Ovary (tissue), 9 donors: ENCODE results near the gene FAF2. TPM values are rescaled to one million over a fixed set of nuclear protein-coding genes. Genes with fewer than 3 reads are reported as not detected.

Experiments used
- polyA plus RNA-seq, 2 donors: library from polyadenylated mRNA; stranded (reverse); fragments of 200-250 nt in 1 of 2; fragments of 350-450 nt in 1 of 2; fragmentation: Illumina TruSeq in 1 of 2; extraction: RNeasy Lipid Tissue Mini Kit (QIAGEN cat#74804) in 1 of 2; gene quantifications; one replicate each; pipeline ENCODE4 v1.2.3, GENCODE V29; 2013 to 2014
- small RNA-seq: library from RNA; depleted of rRNA; stranded (forward); fragments of <200 nt; gene quantifications from one replicate; pipeline ENCODE3, GENCODE V24; 2016
- total RNA-seq, 7 donors: library from RNA; depleted of rRNA in 2 of 7; stranded (reverse); fragments of >200 nt in 2 of 7; fragmentation: NEBNext Ultra II Directional in 3 of 7; extraction: Animal tissue kit (Norgen Biotek cat#: 25700) in 3 of 7; gene quantifications; one replicate each; pipeline versions ENCODE4 v1.1.0 to v1.2.4, GENCODE V29; 2016 to 2023
- donor health status: DM: no; HTN: no; CAD: no; lungs with moderate emphysema.
- donor health status: DM: no; HTN: no; CAD: no.
- donor health status: Bipolar disorder and iron deficiency.
- donor health status: DM: yes; HTN: yes; CAD: no.
- donor health status: DM: no; HTN: no; CAD: no.
- donor health status: DM: yes; HTN: yes; CAD: no.

FAF2 gene
- total and polyA plus RNA-seq, 9 donors: 17.2 to 46.7 (median 34.4) TPM

Small RNA genes lying within 50 kb of the gene (small RNA-seq; reads per million reads assigned to genes)
- gene AC010297.1: not detected
- gene RF00019: not detected
- gene RN7SL684P: not detected

Other genes with a start within 250 kb of the FAF2 start
- 100 to 1,000 TPM in 2 of 7 donors, 10 to 100 TPM in 5; 50.9 to 114 (median 76.3) TPM for gene SIMC1, start 210.0 kb upstream of the FAF2 start, total RNA-seq
- 100 to 1,000 TPM in 1 of 2 donors, 10 to 100 TPM in 1; 39.0 to 104 TPM for gene SIMC1, start 210.0 kb upstream of the FAF2 start, polyA plus RNA-seq
- gene KIAA1191, start 86.6 kb upstream of the FAF2 start, total RNA-seq: 100 to 1,000 TPM in 6 of 7 donors, 10 to 100 TPM in 1; 95.3 to 149 (median 116) TPM
- 100 to 1,000 TPM in 1 of 2 donors, 10 to 100 TPM in 1; 87.5 to 166 TPM for gene KIAA1191, start 86.6 kb upstream of the FAF2 start, polyA plus RNA-seq
- gene ARL10, start 82.9 kb upstream of the FAF2 start, total RNA-seq: 10 to 100 TPM in 5 of 7 donors, 1 to 10 TPM in 2; 4.0 to 26.7 (median 19.1) TPM
- 1 to 10 TPM; 8.4 TPM for gene ARL10, start 82.9 kb upstream of the FAF2 start, polyA plus RNA-seq
- gene NOP16, start 59.8 kb upstream of the FAF2 start, total RNA-seq: 10 to 100 TPM in 6 of 7 donors, 1 to 10 TPM in 1; 8.9 to 27.0 (median 17.9) TPM
- gene NOP16, start 59.8 kb upstream of the FAF2 start, polyA plus RNA-seq: 10 to 100 TPM; 11.1 to 12.1 TPM
- gene HIGD2A, start 59.6 kb upstream of the FAF2 start, total RNA-seq: 100 to 1,000 TPM in 4 of 7 donors, 10 to 100 TPM in 3; 64.3 to 131 (median 100) TPM
- gene HIGD2A, start 59.6 kb upstream of the FAF2 start, polyA plus RNA-seq: 100 to 1,000 TPM in 1 of 2 donors, 10 to 100 TPM in 1; 76.6 to 117 TPM
- 100 to 1,000 TPM in 5 of 7 donors, 10 to 100 TPM in 2; 79.7 to 138 (median 115) TPM for gene CLTB, start 31.8 kb upstream of the FAF2 start, total RNA-seq
- 100 to 1,000 TPM in 1 of 2 donors, 10 to 100 TPM in 1; 35.9 to 104 TPM for gene CLTB, start 31.8 kb upstream of the FAF2 start, polyA plus RNA-seq
- gene RNF44, start 89.0 kb downstream of the FAF2 start, total RNA-seq: 10 to 100 TPM; 16.6 to 44.7 (median 30.8) TPM
- 10 to 100 TPM in 1 of 2 donors, 1 to 10 TPM in 1; 9.2 to 23.8 TPM for gene RNF44, start 89.0 kb downstream of the FAF2 start, polyA plus RNA-seq
- gene CDHR2, start 101.0 kb downstream of the FAF2 start, total RNA-seq: 1 to 10 TPM in 1 of 7 donors, under 1 TPM in 1, not detected in 5; 0.20 to 2.0 TPM
- gene CDHR2, start 101.0 kb downstream of the FAF2 start, polyA plus RNA-seq: under 1 TPM in 1 of 2 donors, not detected in 1; 0.10 TPM
- under 1 TPM; 0.08 to 0.32 (median 0.20) TPM for gene GPRIN1, start 161.8 kb downstream of the FAF2 start, total RNA-seq
- under 1 TPM; 0.13 to 0.50 TPM for gene GPRIN1, start 161.8 kb downstream of the FAF2 start, polyA plus RNA-seq
- not detected for gene SNCB, start 182.1 kb downstream of the FAF2 start, total RNA-seq
- gene SNCB, start 182.1 kb downstream of the FAF2 start, polyA plus RNA-seq: under 1 TPM in 1 of 2 donors, not detected in 1; 0.13 TPM
- gene EIF4E1B, start 182.3 kb downstream of the FAF2 start, total RNA-seq: not detected
- under 1 TPM in 1 of 2 donors, not detected in 1; 0.61 TPM for gene EIF4E1B, start 182.3 kb downstream of the FAF2 start, polyA plus RNA-seq
- gene TSPAN17, start 199.1 kb downstream of the FAF2 start, total RNA-seq: 10 to 100 TPM in 5 of 7 donors, 1 to 10 TPM in 2; 7.5 to 19.3 (median 14.9) TPM
- 10 to 100 TPM; 14.5 to 28.5 TPM for gene TSPAN17, start 199.1 kb downstream of the FAF2 start, polyA plus RNA-seq